Endothelial cell of umbilical vein (primary cell): Measurements from ENCODE around the gene AUTS2.

Experiments
- EZH2 ChIP-seq: IDR thresholded peaks from 2 replicates; pipeline ENCODE4 v1.6.1; 2012; ENCODE audit warnings: borderline replicate concordance, low read depth, mild to moderate bottlenecking, moderate library complexity, low read length, inconsistent platforms; ENCODE audit not compliant: severe bottlenecking
- FOS ChIP-seq: IDR thresholded peaks from 2 replicates; pipeline ENCODE4 v1.6.1; 2011; ENCODE audit warnings: mild to moderate bottlenecking, low read length, moderate library complexity, borderline replicate concordance; ENCODE audit not compliant: insufficient read depth
- JUN ChIP-seq: IDR thresholded peaks from 2 replicates; pipeline ENCODE4 v1.6.1; 2011; ENCODE audit warnings: borderline replicate concordance, low read depth; ENCODE audit not compliant: insufficient read length, insufficient read depth
- MYC ChIP-seq: IDR thresholded peaks from one replicate; pipeline ENCODE4 v1.6.1; 2011; ENCODE audit warnings: mild to moderate bottlenecking, low read depth, low read length
- POLR2A ChIP-seq: IDR thresholded peaks from 2 replicates; pipeline ENCODE4 v1.6.1; 2012; ENCODE audit warnings: low read depth, mild to moderate bottlenecking, control low read depth, low read length
- POLR2AphosphoS5 ChIP-seq: IDR thresholded peaks from 2 replicates; pipeline ENCODE4 v1.6.1; 2012; ENCODE audit warnings: low read depth, mild to moderate bottlenecking, control low read depth, low read length, moderate library complexity; ENCODE audit not compliant: insufficient read depth
- TF ChIP-seq, protein P1 (sequence below), 2 donors: IDR thresholded peaks; 1 replicate in 1 of 2; 2 replicates in 1 of 2; pipeline ENCODE4 v1.5.1; 2011; ENCODE audit warnings: low read length in 2 of 2, mild to moderate bottlenecking in 2 of 2, moderate library complexity in 2 of 2, control low read depth in 1 of 2, inconsistent platforms in 1 of 2, low read depth in 1 of 2; ENCODE audit not compliant: insufficient read depth in 1 of 2; ENCODE audit errors: extremely low read depth in 1 of 2

DNA sequence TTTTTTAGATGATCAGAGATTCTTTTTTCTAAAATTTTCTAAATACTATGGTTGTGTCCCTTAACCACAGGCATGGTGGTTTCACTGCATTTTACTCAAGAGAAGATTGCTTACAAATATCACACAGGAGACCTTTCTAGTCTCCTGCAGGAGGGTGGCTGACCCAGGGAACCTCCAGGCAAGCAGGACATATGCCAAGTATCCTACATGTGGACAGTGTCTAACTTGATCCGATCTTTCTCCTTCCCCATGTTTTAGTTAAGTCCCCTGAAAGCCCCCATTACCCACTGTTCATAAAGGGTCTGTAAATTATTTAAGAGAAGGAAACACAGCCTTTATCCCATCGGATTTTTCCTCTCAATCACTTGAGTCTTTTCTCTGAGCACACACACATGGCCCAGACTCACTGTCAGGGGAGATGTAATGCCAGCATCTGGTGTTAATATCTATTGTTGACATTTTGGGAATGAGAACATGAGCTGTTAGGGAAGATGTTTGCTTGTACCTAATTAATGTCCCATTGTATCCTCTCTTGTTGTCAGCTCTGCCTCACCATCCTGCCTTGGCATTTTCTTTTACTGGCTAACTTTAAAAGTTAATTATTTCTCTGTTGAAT lies 755.2 kb downstream of the AUTS2 start:
- TF ChIP-seq, protein P1, sequence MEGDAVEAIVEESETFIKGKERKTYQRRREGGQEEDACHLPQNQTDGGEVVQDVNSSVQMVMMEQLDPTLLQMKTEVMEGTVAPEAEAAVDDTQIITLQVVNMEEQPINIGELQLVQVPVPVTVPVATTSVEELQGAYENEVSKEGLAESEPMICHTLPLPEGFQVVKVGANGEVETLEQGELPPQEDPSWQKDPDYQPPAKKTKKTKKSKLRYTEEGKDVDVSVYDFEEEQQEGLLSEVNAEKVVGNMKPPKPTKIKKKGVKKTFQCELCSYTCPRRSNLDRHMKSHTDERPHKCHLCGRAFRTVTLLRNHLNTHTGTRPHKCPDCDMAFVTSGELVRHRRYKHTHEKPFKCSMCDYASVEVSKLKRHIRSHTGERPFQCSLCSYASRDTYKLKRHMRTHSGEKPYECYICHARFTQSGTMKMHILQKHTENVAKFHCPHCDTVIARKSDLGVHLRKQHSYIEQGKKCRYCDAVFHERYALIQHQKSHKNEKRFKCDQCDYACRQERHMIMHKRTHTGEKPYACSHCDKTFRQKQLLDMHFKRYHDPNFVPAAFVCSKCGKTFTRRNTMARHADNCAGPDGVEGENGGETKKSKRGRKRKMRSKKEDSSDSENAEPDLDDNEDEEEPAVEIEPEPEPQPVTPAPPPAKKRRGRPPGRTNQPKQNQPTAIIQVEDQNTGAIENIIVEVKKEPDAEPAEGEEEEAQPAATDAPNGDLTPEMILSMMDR (IDR thresholded peaks at IDR 0.05; ENCODE audit: extremely low read depth in 1 of 2, insufficient read depth in 1 of 2, low read depth in 1 of 2, low read length in 2 of 2), result no peak
- no peak for TF ChIP-seq EZH2
- no peak for TF ChIP-seq POLR2A
- TF ChIP-seq JUN, result no peak
- TF ChIP-seq POLR2AphosphoS5, result no peak
- no peak for TF ChIP-seq MYC
- TF ChIP-seq FOS, result no peak
